ENCODE measurements around the gene TAOK3. TPM values are rescaled to one million over a fixed set of nuclear protein-coding genes. Genes with fewer than 3 reads are reported as not detected.

Gene TAOK3
- total RNA-seq, 2 donors from 2014 or later = 51.2 to 71.5 TPM

GRCh38 chr12:118376089-118377020 is 3.6 kb upstream of the TAOK3 start, which contains the start of gene SUDS3:
SUDS3 (plus strand) TSS chr12:118376555; CDS start chr12:118376692, 137 bp downstream.
- ATAC-seq (peak; percentile 20 to 46), DNase-seq (ENCODE audit: low spot score in 2 of 2) (peak; percentile 92 to 99)
- Mint-ChIP-seq H3K36me3 (peaks cover 6% of the 10 kb centered on the region in 2 donors), H3K9me3 (no peaks in the 10 kb centered on the region), H3K27ac (peak within 1 kb of the TSS; percentile 98 to 100)

GRCh38 chr12:118375348-118375747 is 2.6 kb upstream of the TAOK3 start:
- Mint-ChIP-seq H3K27ac (peak overlapping the region; percentile 98 to 100), H3K9me3 (no peaks in the 10 kb centered on the region), H3K36me3 (peaks cover 6% of the 10 kb centered on the region in 2 donors)
- DNase-seq (ENCODE audit: low spot score in 2 of 2) (no peak), ATAC-seq (no peak)

- Mint-ChIP-seq H3K9me3 (no peaks in the 10 kb centered on the region), H3K36me3 (peaks cover 6% of the 10 kb centered on the region in 2 donors), H3K27ac (peak overlapping the region in 1 of 2 donors; percentile 98)
- DNase-seq (ENCODE audit: low spot score in 2 of 2) (no peak), ATAC-seq (no peak)
These were observed 2.2 kb upstream of the TAOK3 start for GRCh38 chr12:118374909-118375308.

GRCh38 chr12:118374126-118374725 is 1.5 kb upstream of the TAOK3 start:
- Mint-ChIP-seq H3K9me3 (no peaks in the 10 kb centered on the region), H3K27ac (peak overlapping the region in 1 of 2 donors; percentile 93), H3K36me3 (peaks cover 6% of the 10 kb centered on the region in 2 donors)
- ATAC-seq = no peak
- DNase-seq (ENCODE audit: low spot score in 2 of 2) = no peak

GRCh38 chr12:118373616-118374015 is 909 bp upstream of the TAOK3 start:
- Mint-ChIP-seq H3K9me3 (no peaks in the 10 kb centered on the region), H3K36me3 (peaks cover 6% of the 10 kb centered on the region in 2 donors), H3K27ac (peak overlapping the region in 1 of 2 donors; percentile 93)
- DNase-seq (ENCODE audit: low spot score in 2 of 2) (no peak), ATAC-seq (no peak)

- H3K27ac Mint-ChIP-seq = peak overlapping the region; percentile 90 to 93
- H3K9me3 Mint-ChIP-seq = no peaks in the 10 kb centered on the region
- no peak for ATAC-seq
- peak in 1 of 2 donors; percentile 36 for DNase-seq (ENCODE audit: low spot score in 2 of 2)
- H3K36me3 Mint-ChIP-seq = peaks cover 6% of the 10 kb centered on the region in 2 donors
These were observed 1.1 kb downstream of the TAOK3 start for GRCh38 chr12:118371321-118372282.

- Mint-ChIP-seq H3K27ac (no peak overlapping the region), H3K36me3 (no peaks in the 10 kb centered on the region), H3K9me3 (no peaks in the 10 kb centered on the region)
- ATAC-seq (no peak), DNase-seq (ENCODE audit: low spot score in 2 of 2) (no peak)
These were observed 2.1 kb downstream of the TAOK3 start for GRCh38 chr12:118370601-118371000.

GRCh38 chr12:118368821-118369220 is 3.9 kb downstream of the TAOK3 start:
- H3K9me3 Mint-ChIP-seq = no peaks in the 10 kb centered on the region
- ATAC-seq (no peak), DNase-seq (ENCODE audit: low spot score in 2 of 2) (no peak)
- H3K36me3 Mint-ChIP-seq = no peaks in the 10 kb centered on the region
- no peak overlapping the region for H3K27ac Mint-ChIP-seq

- no peaks in the 10 kb centered on the region for H3K9me3 Mint-ChIP-seq
- DNase-seq (ENCODE audit: low spot score in 2 of 2) = no peak
- no peaks in the 10 kb centered on the region for H3K36me3 Mint-ChIP-seq
- H3K27ac Mint-ChIP-seq = no peak overlapping the region
- no peak for ATAC-seq
These were observed 10.8 kb downstream of the TAOK3 start for GRCh38 chr12:118361889-118362288.

GRCh38 chr12:118361092-118361404 is 11.7 kb downstream of the TAOK3 start:
- H3K36me3 Mint-ChIP-seq = no peaks in the 10 kb centered on the region
- no peak overlapping the region for H3K27ac Mint-ChIP-seq
- no peaks in the 10 kb centered on the region for H3K9me3 Mint-ChIP-seq
- ATAC-seq (no peak), DNase-seq (ENCODE audit: low spot score in 2 of 2) (no peak)

- ATAC-seq (peak; percentile 48 to 65), DNase-seq (ENCODE audit: low spot score in 2 of 2) (peak in 1 of 2 donors; percentile 16)
- Mint-ChIP-seq H3K9me3 (peaks cover 0 to 4% of the 10 kb centered on the region in 2 donors), H3K27ac (peak overlapping the region; percentile 84 to 87), H3K36me3 (peaks cover 0 to 15% of the 10 kb centered on the region in 2 donors)
These were observed 13.2 kb downstream of the TAOK3 start for GRCh38 chr12:118359541-118359915.

GRCh38 chr12:118358612-118359540 is 13.8 kb downstream of the TAOK3 start:
- H3K36me3 Mint-ChIP-seq = peaks cover 0 to 21% of the 10 kb centered on the region in 2 donors
- DNase-seq (ENCODE audit: low spot score in 2 of 2) = no peak
- peak in 1 of 2 donors; percentile 58 for ATAC-seq
- peaks cover 0 to 5% of the 10 kb centered on the region in 2 donors for H3K9me3 Mint-ChIP-seq
- H3K27ac Mint-ChIP-seq = peak overlapping the region; percentile 84 to 87

GRCh38 chr12:118358008-118358359 is 14.7 kb downstream of the TAOK3 start:
- peaks cover 3 to 27% of the 10 kb centered on the region in 2 donors for H3K36me3 Mint-ChIP-seq
- peak overlapping the region; percentile 41 to 86 for H3K27ac Mint-ChIP-seq

GRCh38 chr12:118357257-118358007 is 15.3 kb downstream of the TAOK3 start:
- H3K27ac Mint-ChIP-seq = peak overlapping the region; percentile 41 to 86
- peak in 1 of 2 donors; percentile 52 for DNase-seq (ENCODE audit: low spot score in 2 of 2)
- ATAC-seq = peak; percentile 70 to 81
- peaks cover 4 to 30% of the 10 kb centered on the region in 2 donors for H3K36me3 Mint-ChIP-seq
- peaks cover 0 to 8% of the 10 kb centered on the region in 2 donors for H3K9me3 Mint-ChIP-seq

More at GRCh38 chr12:118358008-118358359, 14.7 kb downstream of the TAOK3 start:
- no peak for DNase-seq (ENCODE audit: low spot score in 2 of 2)
- no peak for ATAC-seq
- H3K9me3 Mint-ChIP-seq = peaks cover 0 to 7% of the 10 kb centered on the region in 2 donors

- H3K27ac Mint-ChIP-seq = peak overlapping the region; percentile 41 to 86
- peaks cover 0 to 8% of the 10 kb centered on the region in 2 donors for H3K9me3 Mint-ChIP-seq
- peaks cover 4 to 30% of the 10 kb centered on the region in 2 donors for H3K36me3 Mint-ChIP-seq
- ATAC-seq (peak; percentile 49 to 62), DNase-seq (ENCODE audit: low spot score in 2 of 2) (no peak)
These were observed 15.9 kb downstream of the TAOK3 start for GRCh38 chr12:118356809-118357256.

All from activated naive CD4-positive, alpha-beta T cell treated with anti-CD3 and anti-CD28 coated beads, Interleukin-2, amount 50 U/mL, for 72 hours (primary cell).